ENCODE results near the gene RNF6.

GRCh38 chr13:26246154-26246553 is 24.0 kb upstream of the RNF6 start:
- TF ChIP-seq, protein P1, sequence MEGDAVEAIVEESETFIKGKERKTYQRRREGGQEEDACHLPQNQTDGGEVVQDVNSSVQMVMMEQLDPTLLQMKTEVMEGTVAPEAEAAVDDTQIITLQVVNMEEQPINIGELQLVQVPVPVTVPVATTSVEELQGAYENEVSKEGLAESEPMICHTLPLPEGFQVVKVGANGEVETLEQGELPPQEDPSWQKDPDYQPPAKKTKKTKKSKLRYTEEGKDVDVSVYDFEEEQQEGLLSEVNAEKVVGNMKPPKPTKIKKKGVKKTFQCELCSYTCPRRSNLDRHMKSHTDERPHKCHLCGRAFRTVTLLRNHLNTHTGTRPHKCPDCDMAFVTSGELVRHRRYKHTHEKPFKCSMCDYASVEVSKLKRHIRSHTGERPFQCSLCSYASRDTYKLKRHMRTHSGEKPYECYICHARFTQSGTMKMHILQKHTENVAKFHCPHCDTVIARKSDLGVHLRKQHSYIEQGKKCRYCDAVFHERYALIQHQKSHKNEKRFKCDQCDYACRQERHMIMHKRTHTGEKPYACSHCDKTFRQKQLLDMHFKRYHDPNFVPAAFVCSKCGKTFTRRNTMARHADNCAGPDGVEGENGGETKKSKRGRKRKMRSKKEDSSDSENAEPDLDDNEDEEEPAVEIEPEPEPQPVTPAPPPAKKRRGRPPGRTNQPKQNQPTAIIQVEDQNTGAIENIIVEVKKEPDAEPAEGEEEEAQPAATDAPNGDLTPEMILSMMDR (IDR thresholded peaks at IDR 0.05), result no peak
- no peak for TF ChIP-seq EP300 (IDR thresholded peaks at IDR 0.05)
- TF ChIP-seq POLR2AphosphoS5 (IDR thresholded peaks at IDR 0.05), result no peak
- TF ChIP-seq POLR2A (IDR thresholded peaks at IDR 0.05), result no peak

Measured in gastroesophageal sphincter (tissue), 3 donors.